HG03575 (cell line): Measurements from ENCODE around the gene MIA.
"Not testable (repeated sequence)": the region's sequence is repeated elsewhere in the genome, so short reads cannot be mapped to it uniquely, and the experiment has no call there.

ENCODE experiments used
- ATAC-seq: cut with Tn5 transposase; IDR thresholded peaks from one replicate; pipeline ENCODE4 v1.9.1; 2021; ENCODE audit not compliant: unreplicated experiment, insufficient number of reproducible peaks, low FRiP score; ENCODE audit errors: extremely low read depth

MIA gene

DNA sequence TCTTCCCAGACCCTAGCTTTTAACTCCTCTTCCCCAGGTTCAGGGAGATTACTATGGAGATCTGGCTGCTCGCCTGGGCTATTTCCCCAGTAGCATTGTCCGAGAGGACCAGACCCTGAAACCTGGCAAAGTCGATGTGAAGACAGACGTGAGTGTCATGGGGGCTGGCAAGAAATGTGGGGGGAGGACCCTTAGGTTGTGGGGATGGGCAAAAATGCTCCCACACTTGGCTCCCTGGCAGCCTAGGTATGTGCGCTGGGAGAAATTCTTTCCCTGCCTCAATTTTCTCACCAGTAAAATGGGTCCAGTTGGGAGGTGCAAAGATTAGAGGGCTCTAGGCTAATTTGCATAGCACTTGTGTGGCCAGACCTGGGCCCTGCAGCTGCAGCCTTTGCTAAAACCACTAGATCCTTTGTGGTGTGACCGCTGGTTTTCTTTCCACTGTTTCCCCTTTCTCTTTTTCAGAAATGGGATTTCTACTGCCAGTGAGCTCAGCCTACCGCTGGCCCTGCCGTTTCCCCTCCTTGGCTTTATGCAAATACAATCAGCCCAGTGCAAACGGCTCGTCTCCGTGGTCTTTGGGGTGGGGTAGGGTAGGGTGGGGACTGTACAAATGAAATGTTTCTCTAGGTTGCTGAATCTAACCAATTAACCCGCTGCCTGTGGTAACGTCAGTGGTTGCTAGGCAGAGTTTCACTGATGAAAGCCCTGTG is 1.8 kb downstream of the MIA start:
- ATAC-seq, result peak; percentile 46

GRCh38 chr19:40777645-40777936 is 2.3 kb downstream of the MIA start:
- no peak for ATAC-seq

GRCh38 chr19:40777937-40778705 is 2.8 kb downstream of the MIA start, which contains the start of gene RAB4B:
TSS of gene RAB4B (plus strand) at chr19:40778247. CDS start at chr19:40778376, 129 bp downstream.
- peak; percentile 33 for ATAC-seq

GRCh38 chr19:40778706-40779284 is 3.5 kb downstream of the MIA start:
- no peak for ATAC-seq

DNA sequence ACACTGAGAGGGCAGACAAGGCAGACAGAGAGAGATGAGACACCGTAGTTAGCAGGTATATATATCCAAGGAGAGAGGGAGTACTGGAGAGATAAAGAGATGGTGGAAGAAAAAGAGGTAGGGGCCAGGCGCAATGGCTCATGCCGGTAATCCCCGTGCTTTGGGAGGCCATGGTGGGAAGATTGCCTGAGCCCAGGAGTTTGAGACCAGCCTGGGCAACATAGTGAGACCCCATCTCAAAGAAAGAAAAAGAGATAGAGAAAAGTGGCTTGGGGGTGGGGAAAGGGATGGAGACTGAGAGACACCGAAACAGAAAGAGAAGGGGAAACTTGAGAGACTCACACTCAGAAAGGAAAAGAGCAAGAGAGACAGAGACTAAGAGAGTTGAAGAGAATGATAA is 5.3 kb downstream of the MIA start:
- ATAC-seq, result no peak

DNA sequence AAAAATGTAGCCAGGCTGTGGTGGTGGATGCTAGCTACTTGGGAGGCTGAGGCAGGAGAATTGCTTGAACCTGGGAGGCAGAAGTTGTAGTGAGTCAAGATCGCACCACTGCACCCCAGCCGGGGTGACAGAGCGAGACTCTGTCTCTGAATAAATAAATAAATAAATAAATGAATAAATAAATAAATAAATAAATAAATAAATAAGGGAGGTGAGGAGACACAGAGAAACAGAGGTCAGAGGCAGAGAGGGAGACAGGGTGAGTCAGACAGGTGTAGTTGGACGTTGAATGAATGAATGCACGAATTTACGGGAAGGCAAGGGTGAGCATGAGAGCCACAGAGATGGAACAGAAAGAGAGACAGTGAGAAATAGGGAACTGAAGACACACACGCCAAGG is 5.8 kb downstream of the MIA start:
- no peak for ATAC-seq

DNA sequence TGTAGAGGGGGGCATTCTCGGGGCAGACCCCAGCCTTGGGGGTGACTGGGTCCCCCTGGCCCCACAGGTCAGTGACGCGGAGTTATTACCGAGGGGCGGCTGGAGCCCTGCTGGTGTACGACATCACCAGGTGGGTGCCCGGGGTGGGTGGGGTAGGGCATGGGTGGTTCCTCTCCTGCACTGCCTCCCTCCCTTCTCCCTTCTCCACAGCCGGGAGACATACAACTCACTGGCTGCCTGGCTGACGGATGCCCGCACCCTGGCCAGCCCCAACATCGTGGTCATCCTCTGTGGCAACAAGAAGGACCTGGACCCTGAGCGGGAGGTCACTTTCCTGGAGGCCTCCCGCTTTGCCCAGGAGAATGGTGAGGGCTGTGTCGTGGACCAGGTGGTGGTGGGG is 8.4 kb downstream of the MIA start:
- ATAC-seq, result no peak

DNA sequence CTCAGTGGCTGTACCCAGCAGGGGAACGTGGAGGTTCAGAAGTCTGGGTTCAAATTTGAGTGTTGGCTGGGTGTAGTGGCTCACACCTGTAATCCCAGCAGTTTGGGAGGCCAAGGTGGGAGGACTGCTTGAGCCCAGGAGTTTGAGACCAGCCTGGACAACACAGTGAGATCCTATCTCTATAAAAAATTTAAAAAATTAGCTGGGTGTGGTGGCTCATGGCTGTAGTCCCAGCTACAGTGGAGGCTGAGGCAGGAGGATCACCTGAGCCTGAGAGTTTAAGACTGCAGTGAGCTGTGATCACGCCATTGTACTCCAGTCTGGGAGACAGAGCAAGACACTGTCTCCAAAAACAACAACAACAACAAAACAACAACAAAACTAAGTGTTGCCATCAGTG is 8.8 kb downstream of the MIA start:
- ATAC-seq, result not testable (repeated sequence)

DNA sequence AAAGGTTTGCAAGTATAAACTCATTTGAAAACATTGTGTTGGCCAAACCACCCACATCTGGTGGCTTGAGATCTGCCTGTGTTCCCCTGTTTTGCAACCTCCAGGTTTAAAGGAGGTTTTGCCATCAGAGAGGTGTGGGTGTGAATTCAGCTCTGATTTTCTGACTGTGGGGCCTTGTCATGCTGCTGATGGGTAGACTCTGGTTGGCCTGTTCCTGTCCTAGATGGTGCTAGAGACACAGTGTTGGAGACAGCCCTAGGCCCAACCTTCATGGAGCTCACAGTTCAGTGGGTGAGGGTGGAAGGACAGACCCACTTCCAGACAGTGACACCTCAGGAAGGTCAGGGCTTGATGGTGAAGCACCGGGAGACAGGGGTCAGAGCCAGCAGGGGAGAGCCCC is 10.2 kb downstream of the MIA start:
- no peak for ATAC-seq

GRCh38 chr19:40786060-40787037 is 11.0 kb downstream of the MIA start:
- ATAC-seq, result no peak

- no peak for ATAC-seq
Measured at GRCh38 chr19:40791349-40791748, 16.0 kb downstream of the MIA start.

GRCh38 chr19:40791996-40792395 is 16.7 kb downstream of the MIA start:
- no peak for ATAC-seq

DNA sequence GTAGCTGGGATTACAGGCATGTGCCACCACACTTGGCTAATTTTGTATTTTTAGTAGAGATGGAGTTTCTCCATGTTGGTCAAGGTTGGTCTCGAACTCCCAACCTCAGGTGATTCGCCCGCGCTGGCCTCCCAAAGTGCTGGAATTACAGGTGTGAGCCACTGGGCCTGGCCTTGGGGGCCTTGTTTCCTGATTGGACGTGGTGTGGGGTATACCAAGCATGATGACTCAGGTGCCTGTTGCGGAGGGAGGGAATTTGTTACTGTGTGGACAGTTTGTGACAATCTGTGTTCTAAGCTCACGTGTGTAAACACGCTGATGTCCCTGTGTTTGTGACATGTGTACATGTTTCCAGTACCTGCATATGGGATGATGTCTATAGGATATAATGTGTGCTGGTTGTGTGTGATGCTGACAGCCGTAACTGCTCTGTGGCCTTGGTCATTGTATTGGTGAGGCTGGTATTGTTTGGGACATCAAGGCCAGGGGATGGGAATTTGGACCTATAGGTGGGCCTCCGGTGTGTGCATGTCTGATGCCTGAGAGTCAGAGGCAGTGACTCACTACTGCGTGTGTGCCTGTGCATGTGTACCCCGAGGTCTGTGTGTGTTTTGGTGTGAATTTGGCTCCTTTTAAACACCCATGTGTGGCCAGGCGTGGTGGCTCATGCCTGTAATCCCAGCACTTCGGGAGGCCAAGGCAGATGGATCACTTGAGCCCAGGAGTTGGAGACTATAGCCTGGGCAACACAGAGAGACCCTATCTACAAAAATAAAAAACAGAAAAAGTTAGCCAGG is 22.0 kb downstream of the MIA start:
- ATAC-seq, result no peak

DNA sequence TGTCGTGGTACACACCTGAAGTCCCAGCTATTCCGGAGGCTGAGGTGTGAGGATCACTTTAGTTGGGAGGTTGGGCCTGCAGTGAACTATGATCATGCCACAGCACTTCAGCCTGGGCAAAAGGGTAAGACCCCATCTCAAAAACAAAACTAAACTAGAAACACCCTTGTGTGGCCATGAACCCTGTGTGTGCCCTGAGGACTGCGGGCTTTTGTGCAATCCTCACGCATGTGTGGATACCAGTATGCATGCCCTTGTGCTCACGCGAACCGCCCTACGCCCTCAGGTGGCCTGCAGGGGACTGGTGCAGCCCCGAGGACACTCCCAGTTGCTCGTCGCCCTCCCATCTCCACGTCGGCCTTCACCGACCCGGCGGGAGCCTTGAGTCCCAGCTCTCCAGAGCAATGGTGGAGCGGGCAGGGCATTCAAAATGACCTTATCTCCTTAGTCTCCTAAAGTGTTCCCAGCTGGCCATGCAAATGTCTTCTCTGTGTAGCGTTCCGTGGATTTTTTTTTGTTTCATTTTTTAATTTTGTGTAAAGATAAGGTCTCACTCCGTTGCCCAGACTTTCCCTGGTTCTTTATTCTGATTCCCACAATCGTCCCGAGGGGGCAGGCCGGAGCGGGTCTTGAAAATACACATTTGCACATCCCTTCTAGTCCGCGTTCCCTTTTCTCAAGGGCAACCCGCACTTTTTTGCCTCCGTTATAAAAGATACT is 22.8 kb downstream of the MIA start:
- no peak for ATAC-seq

DNA sequence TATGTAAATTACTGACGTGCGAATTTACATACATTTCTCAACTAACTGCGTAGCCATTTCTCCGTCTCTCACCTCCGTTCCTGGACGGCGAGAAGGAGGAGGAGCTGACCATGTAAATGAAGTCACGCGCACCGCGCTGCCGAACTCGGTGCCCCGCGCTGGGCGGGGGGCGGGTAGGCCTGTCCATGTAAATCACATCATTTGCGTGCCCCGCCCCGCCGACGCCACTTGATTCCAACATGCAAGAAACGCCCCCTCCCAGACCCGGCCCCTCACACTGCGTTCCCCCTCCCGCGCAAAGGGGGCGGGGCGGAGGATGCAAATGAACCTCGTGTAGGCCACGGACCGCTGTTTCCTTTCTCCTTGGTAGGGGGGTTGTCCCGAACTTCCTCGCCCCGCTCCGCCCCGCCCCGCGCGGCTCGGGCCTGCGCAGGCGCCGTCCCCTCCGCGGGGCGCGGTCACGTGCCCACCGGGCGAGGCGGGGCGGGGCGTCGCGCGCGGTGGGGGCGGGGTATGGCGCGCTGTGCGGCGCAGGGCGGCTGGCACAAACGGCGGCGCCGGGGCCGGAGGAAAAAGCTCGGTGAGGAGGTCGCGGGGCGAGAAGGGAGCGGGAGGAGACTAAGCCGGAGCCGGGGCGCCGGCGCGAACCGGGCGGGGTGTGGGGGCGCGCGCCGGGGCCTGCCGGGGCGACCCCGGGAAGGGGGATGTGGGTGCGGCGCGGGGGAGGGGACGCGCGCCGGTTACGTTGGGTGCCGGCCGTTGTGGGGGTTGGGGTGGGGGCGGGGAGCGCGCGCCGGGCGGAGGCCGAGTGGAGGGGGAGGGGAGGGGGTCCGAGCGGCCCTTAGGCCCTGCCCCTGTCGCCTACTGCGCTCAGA is 23.6 kb downstream of the MIA start, which contains the start of gene EGLN2:
EGLN2 (plus strand) TSS at position 509 of the 875 bp plus-strand sequence. CDS start 1,382 bp downstream, outside the sequence.
- ATAC-seq, result peak; percentile 35

DNA sequence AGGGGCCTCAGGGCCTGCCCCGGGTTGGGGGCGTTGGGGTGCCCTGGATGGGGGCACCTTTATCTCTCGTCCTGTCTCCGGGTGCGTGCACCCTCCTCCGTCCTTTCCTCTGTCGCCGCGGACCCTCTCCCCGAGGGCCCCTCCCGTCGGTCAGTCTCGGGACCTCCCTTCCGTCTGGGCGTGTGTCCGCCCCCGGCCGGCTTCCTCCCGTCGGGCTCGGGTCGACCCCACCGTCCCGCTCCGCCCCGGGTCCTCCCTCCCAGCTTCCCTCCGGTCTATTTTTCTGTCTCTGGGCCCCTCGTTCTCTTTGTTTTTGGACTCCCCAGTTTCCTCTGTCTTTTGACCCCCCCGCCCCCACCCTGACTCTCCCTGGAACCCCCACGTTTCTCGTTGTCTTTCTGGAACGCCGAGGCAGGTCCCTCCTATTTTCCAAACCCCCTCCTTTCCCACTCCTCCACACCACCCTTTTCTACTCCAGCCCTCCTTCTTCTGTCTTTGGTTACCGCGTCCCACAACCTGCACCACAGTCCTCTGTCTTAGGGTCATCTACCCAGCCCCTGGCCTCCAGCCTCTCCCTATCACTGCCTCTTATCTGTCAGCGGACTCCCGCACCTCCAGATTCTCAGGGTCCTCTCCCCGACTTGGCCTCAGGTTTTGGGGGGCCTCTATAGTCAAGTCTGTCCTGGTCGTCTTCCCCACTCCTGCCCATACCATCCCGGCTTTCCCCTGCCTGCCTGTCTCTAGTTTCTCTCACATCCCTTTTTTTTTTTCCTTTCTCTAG is 24.4 kb downstream of the MIA start:
- no peak for ATAC-seq
